ENCODE results near the gene WIPF2.

WIPF2 gene

GRCh38 chr17:40218740-40219593, at the start of gene WIPF2:
WIPF2 (plus strand) TSS chr17:40219304; CDS start chr17:40256460, 37,156 bp downstream.
- Histone ChIP-seq H3K4me3 (ENCODE audit: low read length) (peak within 1 kb of the TSS; percentile 95), H3K4me1 (ENCODE audit: control insufficient read depth, insufficient read depth, low read length) (no peaks in the 10 kb centered on the region), H3K27me3 (ENCODE audit: control insufficient read depth, insufficient read depth, low read length) (no peaks in the 10 kb centered on the region), H3K36me3 (ENCODE audit: control insufficient read depth, insufficient read depth, low read length) (no peaks in the 10 kb centered on the region), H3K9ac (ENCODE audit: low read length) (peak within 1 kb of the TSS; percentile 88), H3K27ac (ENCODE audit: low read depth, low read length) (peak within 1 kb of the TSS; percentile 91)

- no peaks in the 10 kb centered on the region for H3K27me3 ChIP-seq (ENCODE audit: control insufficient read depth, insufficient read depth, low read length)
- peaks cover 32% of the 10 kb centered on the region for H3K36me3 ChIP-seq (ENCODE audit: control insufficient read depth, insufficient read depth, low read length)
- H3K9ac ChIP-seq (ENCODE audit: low read length): no peak overlapping the region
- no peak overlapping the region for H3K27ac ChIP-seq (ENCODE audit: low read depth, low read length)
- H3K4me3 ChIP-seq (ENCODE audit: low read length): no peak overlapping the region
- peaks cover 5% of the 10 kb centered on the region for H3K4me1 ChIP-seq (ENCODE audit: control insufficient read depth, insufficient read depth, low read length)
Observed at GRCh38 chr17:40170325-40170724, 48.8 kb upstream of the WIPF2 start.

- peaks cover 5% of the 10 kb centered on the region for H3K4me1 ChIP-seq (ENCODE audit: control insufficient read depth, insufficient read depth, low read length)
- no peak overlapping the region for H3K9ac ChIP-seq (ENCODE audit: low read length)
- no peak overlapping the region for H3K4me3 ChIP-seq (ENCODE audit: low read length)
- peaks cover 31% of the 10 kb centered on the region for H3K36me3 ChIP-seq (ENCODE audit: control insufficient read depth, insufficient read depth, low read length)
- H3K27ac ChIP-seq (ENCODE audit: low read depth, low read length): no peak overlapping the region
- no peaks in the 10 kb centered on the region for H3K27me3 ChIP-seq (ENCODE audit: control insufficient read depth, insufficient read depth, low read length)
Observed at GRCh38 chr17:40171750-40172149, 47.4 kb upstream of the WIPF2 start.

- Histone ChIP-seq H3K27me3 (ENCODE audit: control insufficient read depth, insufficient read depth, low read length) (no peaks in the 10 kb centered on the region), H3K36me3 (ENCODE audit: control insufficient read depth, insufficient read depth, low read length) (peaks cover 21% of the 10 kb centered on the region), H3K4me1 (ENCODE audit: control insufficient read depth, insufficient read depth, low read length) (peaks cover under 1% of the 10 kb centered on the region), H3K9ac (ENCODE audit: low read length) (no peak overlapping the region), H3K4me3 (ENCODE audit: low read length) (no peak overlapping the region), H3K27ac (ENCODE audit: low read depth, low read length) (no peak overlapping the region)
Observed at GRCh38 chr17:40173091-40173777, 45.9 kb upstream of the WIPF2 start.

GRCh38 chr17:40173778-40174135, 45.3 kb upstream of the WIPF2 start:
- Histone ChIP-seq H3K9ac (ENCODE audit: low read length) (no peak overlapping the region), H3K36me3 (ENCODE audit: control insufficient read depth, insufficient read depth, low read length) (peaks cover 20% of the 10 kb centered on the region), H3K4me3 (ENCODE audit: low read length) (no peak overlapping the region), H3K4me1 (ENCODE audit: control insufficient read depth, insufficient read depth, low read length) (no peaks in the 10 kb centered on the region), H3K27ac (ENCODE audit: low read depth, low read length) (no peak overlapping the region), H3K27me3 (ENCODE audit: control insufficient read depth, insufficient read depth, low read length) (no peaks in the 10 kb centered on the region)

- peaks cover 18% of the 10 kb centered on the region for H3K36me3 ChIP-seq (ENCODE audit: control insufficient read depth, insufficient read depth, low read length)
Observed at GRCh38 chr17:40174514-40174913, 44.6 kb upstream of the WIPF2 start.

GRCh38 chr17:40175928-40176753, 43.0 kb upstream of the WIPF2 start:
- H3K27me3 ChIP-seq (ENCODE audit: control insufficient read depth, insufficient read depth, low read length): no peaks in the 10 kb centered on the region
- H3K27ac ChIP-seq (ENCODE audit: low read depth, low read length): no peak overlapping the region
- H3K9ac ChIP-seq (ENCODE audit: low read length): no peak overlapping the region
- no peaks in the 10 kb centered on the region for H3K4me1 ChIP-seq (ENCODE audit: control insufficient read depth, insufficient read depth, low read length)
- H3K36me3 ChIP-seq (ENCODE audit: control insufficient read depth, insufficient read depth, low read length): peaks cover 8% of the 10 kb centered on the region
- peak overlapping the region; percentile 16 for H3K4me3 ChIP-seq (ENCODE audit: low read length)

More at GRCh38 chr17:40174514-40174913, 44.6 kb upstream of the WIPF2 start:
- Histone ChIP-seq H3K4me3 (ENCODE audit: low read length) (no peak overlapping the region), H3K9ac (ENCODE audit: low read length) (no peak overlapping the region), H3K27ac (ENCODE audit: low read depth, low read length) (no peak overlapping the region), H3K4me1 (ENCODE audit: control insufficient read depth, insufficient read depth, low read length) (no peaks in the 10 kb centered on the region), H3K27me3 (ENCODE audit: control insufficient read depth, insufficient read depth, low read length) (no peaks in the 10 kb centered on the region)

- H3K9ac ChIP-seq (ENCODE audit: low read length): no peak overlapping the region
- no peak overlapping the region for H3K27ac ChIP-seq (ENCODE audit: low read depth, low read length)
- H3K27me3 ChIP-seq (ENCODE audit: control insufficient read depth, insufficient read depth, low read length): no peaks in the 10 kb centered on the region
- H3K4me1 ChIP-seq (ENCODE audit: control insufficient read depth, insufficient read depth, low read length): no peaks in the 10 kb centered on the region
- H3K4me3 ChIP-seq (ENCODE audit: low read length): no peak overlapping the region
- H3K36me3 ChIP-seq (ENCODE audit: control insufficient read depth, insufficient read depth, low read length): peaks cover 3% of the 10 kb centered on the region
Observed at GRCh38 chr17:40176754-40177110, 42.4 kb upstream of the WIPF2 start.

GRCh38 chr17:40177275-40177874, 41.7 kb upstream of the WIPF2 start, which contains the start of gene RAPGEFL1:
RAPGEFL1 (plus strand) TSS chr17:40177470; CDS start chr17:40177862, 392 bp downstream.
- Histone ChIP-seq H3K4me3 (ENCODE audit: low read length) (peak within 1 kb of the TSS; percentile 65), H3K9ac (ENCODE audit: low read length) (peak within 1 kb of the TSS; percentile 52), H3K4me1 (ENCODE audit: control insufficient read depth, insufficient read depth, low read length) (no peaks in the 10 kb centered on the region), H3K27me3 (ENCODE audit: control insufficient read depth, insufficient read depth, low read length) (no peaks in the 10 kb centered on the region), H3K36me3 (ENCODE audit: control insufficient read depth, insufficient read depth, low read length) (no peaks in the 10 kb centered on the region), H3K27ac (ENCODE audit: low read depth, low read length) (no peak within 1 kb of the TSS)

- peak overlapping the region; percentile 62 for H3K4me3 ChIP-seq (ENCODE audit: low read length)
- peak overlapping the region; percentile 52 for H3K9ac ChIP-seq (ENCODE audit: low read length)
- no peak overlapping the region for H3K27ac ChIP-seq (ENCODE audit: low read depth, low read length)
- H3K4me1 ChIP-seq (ENCODE audit: control insufficient read depth, insufficient read depth, low read length): no peaks in the 10 kb centered on the region
- H3K27me3 ChIP-seq (ENCODE audit: control insufficient read depth, insufficient read depth, low read length): no peaks in the 10 kb centered on the region
- H3K36me3 ChIP-seq (ENCODE audit: control insufficient read depth, insufficient read depth, low read length): no peaks in the 10 kb centered on the region
Observed at GRCh38 chr17:40178021-40178601, 41.0 kb upstream of the WIPF2 start.

GRCh38 chr17:40178660-40179059, 40.4 kb upstream of the WIPF2 start:
- Histone ChIP-seq H3K4me3 (ENCODE audit: low read length) (peak overlapping the region; percentile 62), H3K4me1 (ENCODE audit: control insufficient read depth, insufficient read depth, low read length) (no peaks in the 10 kb centered on the region), H3K9ac (ENCODE audit: low read length) (peak overlapping the region; percentile 52)

More at GRCh38 chr17:40178660-40179059, 40.4 kb upstream of the WIPF2 start:
- Histone ChIP-seq H3K36me3 (ENCODE audit: control insufficient read depth, insufficient read depth, low read length) (no peaks in the 10 kb centered on the region), H3K27me3 (ENCODE audit: control insufficient read depth, insufficient read depth, low read length) (no peaks in the 10 kb centered on the region), H3K27ac (ENCODE audit: low read depth, low read length) (no peak overlapping the region)

All from rectal smooth muscle tissue (tissue), 1 donor.